Tibial artery (tissue), 4 donors: ENCODE data around the gene GFY.

Experiments
- DNase-seq, 2 donors: peaks; one replicate each; pipeline ENCODE4 v3.0.0-alpha.2; 2019
- H3K27ac ChIP-seq, 2 donors: fragments of 200-600 bp; sonication (generic) in 1 of 2; 1 replicate in 1 of 2; 2 replicates in 1 of 2; pipeline ENCODE4 v1.5.1; 2018 to 2019; ENCODE audit warnings: mild to moderate bottlenecking in 1 of 2
- H3K27me3 ChIP-seq, 2 donors: fragments of 200-600 bp; sonication (generic) in 1 of 2; one replicate each; pipeline versions ENCODE4 v1.5.1 to v1.6.0; 2016 to 2019
- H3K36me3 ChIP-seq, 3 donors: fragments of 200-600 bp; sonication (generic) in 2 of 3; one replicate each; pipeline ENCODE4 v1.5.1; 2016 to 2019; ENCODE audit warnings: mild to moderate bottlenecking in 2 of 3
- H3K4me1 ChIP-seq, 4 donors: fragments of 200-600 bp; sonication (generic) in 2 of 4; 1 replicate in 3 of 4; 2 replicates in 1 of 4; pipeline ENCODE4 v1.5.1; 2016 to 2019
- H3K4me3 ChIP-seq, 2 donors: fragments of 200-600 bp; sonication (generic) in 1 of 2; 1 replicate in 1 of 2; 2 replicates in 1 of 2; pipeline ENCODE4 v1.5.1; 2018 to 2019; ENCODE audit warnings: mild to moderate bottlenecking in 2 of 2
- H3K9me3 ChIP-seq, 3 donors: fragments of 200-600 bp; sonication (generic) in 1 of 3; one replicate each; pipeline ENCODE4 v1.5.1; 2016 to 2019
- intact Hi-C: fragments of 100-400 bp; cut with DNase I; formaldehyde crosslinking; loops from one replicate; pipeline ENCODE4 v1.15.0; 2023; ENCODE audit warnings: low total_unique reads
- TF ChIP-seq, protein P1 (sequence below), 2 experiments: fragments of 200-600 bp in 1 of 2; fragments of 450-650 bp in 1 of 2; IDR thresholded peaks; one replicate each; pipeline ENCODE4 v1.5.1; 2017 to 2019; ENCODE audit warnings: antibody characterized with exemption in 2 of 2, mild to moderate bottlenecking in 1 of 2, moderate library complexity in 1 of 2

Gene GFY

DNA sequence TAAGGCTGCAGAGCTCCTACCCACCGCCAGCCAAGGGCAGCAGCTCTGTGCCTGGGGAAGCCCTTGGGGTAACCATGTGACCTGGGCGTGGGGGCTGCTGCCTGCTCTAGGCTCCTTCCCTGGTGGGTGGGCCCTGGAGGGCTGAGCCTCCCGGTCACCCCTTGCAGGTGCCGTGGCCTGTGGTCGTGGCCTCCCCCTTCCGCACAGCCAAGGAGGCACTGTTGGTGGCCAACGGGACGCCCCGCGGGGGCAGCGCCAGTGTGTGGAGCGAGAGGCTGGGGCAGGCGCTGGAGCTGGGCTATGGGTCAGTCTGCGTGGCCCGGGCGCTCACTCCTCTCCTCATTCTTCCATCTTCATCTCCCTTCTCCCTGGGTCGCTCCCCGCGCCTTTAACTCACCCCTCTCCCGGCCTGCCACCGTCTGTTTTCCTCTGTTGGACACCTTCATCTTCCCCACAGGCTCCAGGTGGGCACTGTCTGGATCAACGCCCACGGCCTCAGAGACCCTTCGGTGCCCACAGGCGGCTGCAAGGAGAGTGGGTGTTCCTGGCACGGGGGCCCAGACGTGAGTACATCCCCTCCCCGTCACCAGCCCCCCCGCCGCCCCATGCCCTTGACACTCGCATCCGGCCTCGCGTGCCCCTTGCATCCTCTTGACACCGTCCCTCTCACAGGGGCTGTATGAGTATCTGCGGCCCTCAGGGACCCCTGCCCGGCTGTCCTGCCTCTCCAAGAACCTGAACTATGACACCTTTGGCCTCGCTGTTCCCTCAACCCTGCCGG lies 39.0 kb downstream of the GFY start:
- DNase-seq = no peak
- Histone ChIP-seq H3K9me3 (no peaks in the 10 kb centered on the region), H3K4me3 (no peak overlapping the region), H3K27ac (no peak overlapping the region), H3K4me1 (peaks cover 0 to 8% (median 0%) of the 10 kb centered on the region in 4 donors), H3K27me3 (no peaks in the 10 kb centered on the region), H3K36me3 (peaks cover 9 to 73% (median 38%) of the 10 kb centered on the region in 3 donors)
- TF ChIP-seq, protein P1, sequence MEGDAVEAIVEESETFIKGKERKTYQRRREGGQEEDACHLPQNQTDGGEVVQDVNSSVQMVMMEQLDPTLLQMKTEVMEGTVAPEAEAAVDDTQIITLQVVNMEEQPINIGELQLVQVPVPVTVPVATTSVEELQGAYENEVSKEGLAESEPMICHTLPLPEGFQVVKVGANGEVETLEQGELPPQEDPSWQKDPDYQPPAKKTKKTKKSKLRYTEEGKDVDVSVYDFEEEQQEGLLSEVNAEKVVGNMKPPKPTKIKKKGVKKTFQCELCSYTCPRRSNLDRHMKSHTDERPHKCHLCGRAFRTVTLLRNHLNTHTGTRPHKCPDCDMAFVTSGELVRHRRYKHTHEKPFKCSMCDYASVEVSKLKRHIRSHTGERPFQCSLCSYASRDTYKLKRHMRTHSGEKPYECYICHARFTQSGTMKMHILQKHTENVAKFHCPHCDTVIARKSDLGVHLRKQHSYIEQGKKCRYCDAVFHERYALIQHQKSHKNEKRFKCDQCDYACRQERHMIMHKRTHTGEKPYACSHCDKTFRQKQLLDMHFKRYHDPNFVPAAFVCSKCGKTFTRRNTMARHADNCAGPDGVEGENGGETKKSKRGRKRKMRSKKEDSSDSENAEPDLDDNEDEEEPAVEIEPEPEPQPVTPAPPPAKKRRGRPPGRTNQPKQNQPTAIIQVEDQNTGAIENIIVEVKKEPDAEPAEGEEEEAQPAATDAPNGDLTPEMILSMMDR (IDR thresholded peaks at IDR 0.05) = no peak
- intact Hi-C loops = no loop called here

DNA sequence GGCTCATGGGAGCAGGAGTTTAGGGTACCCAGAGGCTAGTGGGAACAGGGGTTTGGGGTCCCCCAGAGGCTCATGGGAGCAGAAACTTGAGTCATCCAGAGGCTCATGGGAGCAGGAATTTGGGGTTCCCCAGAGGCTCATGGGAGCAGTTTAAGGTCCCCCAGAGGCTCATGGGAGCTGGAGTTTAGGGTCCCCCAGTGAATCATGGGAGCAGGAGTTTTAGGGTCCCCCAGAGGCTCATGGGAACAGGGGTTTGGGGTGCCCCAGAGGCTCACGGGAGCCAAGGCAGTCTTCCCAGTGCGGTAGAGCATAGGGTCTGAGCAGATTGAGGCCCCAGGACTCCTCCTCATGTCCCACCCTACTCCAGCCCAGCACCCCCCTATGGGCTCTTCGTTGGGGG lies 40.2 kb downstream of the GFY start:
- Histone ChIP-seq H3K36me3 (peaks cover 0 to 69% (median 31%) of the 10 kb centered on the region in 3 donors), H3K4me3 (no peak overlapping the region), H3K27ac (no peak overlapping the region), H3K4me1 (peaks cover 0 to 9% (median 0%) of the 10 kb centered on the region in 4 donors), H3K27me3 (no peaks in the 10 kb centered on the region), H3K9me3 (no peaks in the 10 kb centered on the region)
- DNase-seq = no peak
- intact Hi-C loops = no loop called here
- TF ChIP-seq, protein P1 (IDR thresholded peaks at IDR 0.05) = no peak

DNA sequence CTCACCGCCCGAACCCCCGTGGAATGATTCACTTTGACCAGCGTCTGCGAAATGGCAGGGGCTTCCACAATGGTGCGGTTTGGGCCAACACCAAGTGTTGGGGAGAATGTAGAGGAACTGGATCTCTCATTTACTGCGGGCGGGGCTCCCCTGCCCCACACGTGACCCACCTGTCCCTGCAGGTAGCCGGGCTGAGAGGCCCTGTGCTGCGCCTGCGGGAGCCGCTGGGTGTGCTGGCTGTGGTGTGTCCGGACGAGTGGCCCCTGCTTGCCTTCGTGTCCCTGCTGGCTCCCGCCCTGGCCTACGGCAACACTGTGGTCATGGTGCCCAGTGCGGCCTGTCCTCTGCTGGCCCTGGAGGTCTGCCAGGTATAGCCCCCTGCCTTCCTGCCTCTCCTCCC lies 43.0 kb downstream of the GFY start:
- H3K9me3 ChIP-seq = no peaks in the 10 kb centered on the region
- H3K27me3 ChIP-seq = no peaks in the 10 kb centered on the region
- TF ChIP-seq, protein P1 (IDR thresholded peaks at IDR 0.05) = no peak
- H3K4me1 ChIP-seq = peaks cover 0 to 9% (median 0%) of the 10 kb centered on the region in 4 donors
- peaks cover 0 to 54% (median 27%) of the 10 kb centered on the region in 3 donors for H3K36me3 ChIP-seq
- no peak for DNase-seq
- H3K4me3 ChIP-seq = no peak overlapping the region
- H3K27ac ChIP-seq = no peak overlapping the region
- intact Hi-C loops = no loop called here

DNA sequence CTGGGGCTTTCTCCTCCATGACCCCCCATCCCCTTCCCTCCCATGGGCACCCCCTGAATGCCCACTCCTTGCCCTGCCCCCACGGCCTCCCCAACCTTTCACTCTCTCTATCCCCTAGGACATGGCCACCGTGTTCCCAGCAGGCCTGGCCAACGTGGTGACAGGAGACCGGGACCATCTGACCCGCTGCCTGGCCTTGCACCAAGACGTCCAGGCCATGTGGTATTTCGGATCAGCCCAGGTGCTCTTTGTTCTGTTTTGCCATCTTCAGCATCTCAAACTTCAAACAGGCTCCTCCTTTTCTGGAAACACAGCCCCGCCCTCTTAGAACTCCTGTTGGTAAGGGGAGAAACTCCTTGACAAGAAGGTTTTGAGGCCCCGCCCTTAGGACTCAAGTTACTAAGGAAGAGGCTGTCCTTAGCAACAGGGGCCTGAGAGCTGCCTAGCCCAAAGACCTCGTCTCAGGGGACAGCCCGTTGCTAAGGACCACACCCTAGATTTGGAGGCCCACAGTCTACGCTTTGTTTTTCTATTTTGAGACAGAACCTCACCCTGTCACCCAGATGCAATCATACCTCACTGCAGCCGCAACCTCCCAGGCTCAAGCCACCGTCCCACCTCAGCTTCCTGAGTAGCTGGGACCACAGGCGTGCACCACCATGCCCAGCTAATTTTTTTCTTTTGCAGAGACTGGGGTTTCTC lies 43.7 kb downstream of the GFY start:
- peak overlapping the region in 1 of 2 donors; percentile 18 for H3K27ac ChIP-seq
- peaks cover 0 to 13% (median 3%) of the 10 kb centered on the region in 4 donors for H3K4me1 ChIP-seq
- intact Hi-C loops = no loop called here
- H3K4me3 ChIP-seq = no peak overlapping the region
- peaks cover 0 to 51% (median 25%) of the 10 kb centered on the region in 3 donors for H3K36me3 ChIP-seq
- TF ChIP-seq, protein P1 (IDR thresholded peaks at IDR 0.05) = no peak
- DNase-seq = peak; percentile 84 to 91
- no peaks in the 10 kb centered on the region for H3K27me3 ChIP-seq
- no peaks in the 10 kb centered on the region for H3K9me3 ChIP-seq

DNA sequence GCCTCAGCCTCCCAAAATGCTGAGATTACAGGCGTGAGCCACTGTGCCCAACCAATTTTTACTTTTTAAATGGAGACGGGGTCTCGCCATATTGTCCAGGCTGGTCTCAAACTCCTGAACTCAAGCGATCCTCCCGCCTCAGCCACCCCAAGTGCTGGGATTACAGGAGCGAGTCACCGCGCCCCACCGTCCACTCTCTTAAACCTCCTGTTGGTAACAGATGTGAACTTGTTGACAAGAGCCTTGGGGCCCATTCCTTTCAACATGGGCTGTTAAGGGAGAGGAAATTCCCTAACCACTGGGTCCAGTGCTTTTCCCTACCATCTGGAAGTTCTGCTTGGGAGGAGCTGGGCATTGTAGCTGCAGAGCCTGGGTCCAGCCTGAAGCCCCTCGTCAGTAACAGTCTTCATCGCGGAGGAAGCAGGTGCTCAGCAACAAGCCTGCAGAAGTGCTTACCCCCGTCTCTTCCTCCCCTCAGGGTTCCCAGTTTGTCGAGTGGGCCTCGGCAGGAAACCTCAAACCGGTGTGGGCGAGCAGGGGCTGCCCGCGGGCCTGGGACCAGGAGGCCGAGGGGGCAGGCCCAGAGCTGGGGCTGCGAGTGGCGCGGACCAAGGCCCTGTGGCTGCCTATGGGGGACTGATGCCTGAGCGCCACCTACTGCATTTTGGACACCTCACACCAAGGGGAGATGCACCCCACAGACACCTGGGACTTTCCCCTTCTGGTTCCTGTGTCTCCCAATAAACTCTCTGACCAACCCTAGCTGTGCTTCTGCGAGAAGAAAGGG lies 44.8 kb downstream of the GFY start:
- Histone ChIP-seq H3K4me1 (peaks cover 0 to 20% (median 9%) of the 10 kb centered on the region in 4 donors), H3K27me3 (no peaks in the 10 kb centered on the region), H3K36me3 (peaks cover 0 to 40% (median 15%) of the 10 kb centered on the region in 3 donors), H3K27ac (no peak overlapping the region), H3K9me3 (no peaks in the 10 kb centered on the region), H3K4me3 (no peak overlapping the region)
- intact Hi-C loops = no loop called here
- DNase-seq = no peak
- TF ChIP-seq, protein P1 (IDR thresholded peaks at IDR 0.05) = no peak
